SK-N-SH (cell line): ENCODE results near the gene EDEM3. TPM values are rescaled to one million over a fixed set of nuclear protein-coding genes. Genes with fewer than 3 reads are reported as not detected.

Source experiments
- CTCF ChIA-PET: fragments of 300-600, 350-600 bp; formaldehyde crosslinking; extraction: SDS; loops from one replicate; lab custom pipeline; 2021; lab: Yijun Ruan, JAX
- POLR2A ChIA-PET: fragments of 350-600 bp; sonication (Branson Sonifier 250); formaldehyde crosslinking; extraction: SDS; loops from one replicate; lab custom pipeline; 2020; ENCODE audit warnings: antibody characterized with exemption, inconsistent platforms; lab: Yijun Ruan, JAX
- DNase-seq: peaks from one replicate; pipeline ENCODE4 v3.0.0; 2012
- H2AFZ ChIP-seq: fragments of 200-600 bp; sonication (generic); 2 replicates; pipeline ENCODE4 v1.8.1; 2016; ENCODE audit warnings: antibody characterized with exemption, mild to moderate bottlenecking, low read depth
- H3F3A ChIP-seq: fragments of 200-600 bp; sonication (generic); replicated peaks from 2 replicates; pipeline ENCODE3; 2016; ENCODE audit warnings: antibody characterized with exemption, mild to moderate bottlenecking; ENCODE audit not compliant: insufficient read depth
- H3K27ac ChIP-seq, 2 experiments: fragments of 200-500 bp in 1 of 2; fragments of 200-600 bp in 1 of 2; sonication (Bioruptor generic) in 1 of 2; sonication (generic), shearing (Covaris generic) in 1 of 2; 2 replicates each; pipeline versions ENCODE4 v1.5.1 to v1.6.1; 2014 to 2016; ENCODE audit warnings: low read depth in 2 of 2, inconsistent platforms in 1 of 2, low read length in 1 of 2, mild to moderate bottlenecking in 1 of 2, mixed read lengths in 1 of 2
- H3K27me3 ChIP-seq: fragments of 200-600 bp; sonication (generic), shearing (Covaris generic); 2 replicates; pipeline ENCODE4 v1.6.1; 2016; ENCODE audit warnings: mixed run types; ENCODE audit not compliant: insufficient read depth
- H3K36me3 ChIP-seq, 2 experiments: fragments of 200-500 bp in 1 of 2; fragments of 200-600 bp in 1 of 2; sonication (Bioruptor generic) in 1 of 2; sonication (generic) in 1 of 2; replicated peaks in 1 of 2; 2 replicates each; pipeline versions ENCODE3 to v1.5.1; 2014 to 2016; ENCODE audit warnings: low read length in 1 of 2, mild to moderate bottlenecking in 1 of 2; ENCODE audit not compliant: insufficient read depth in 2 of 2, control insufficient read depth in 1 of 2
- H3K4me1 ChIP-seq, 2 experiments: fragments of 200-500 bp in 1 of 2; fragments of 200-600 bp in 1 of 2; sonication (Bioruptor generic) in 1 of 2; sonication (generic), shearing (Covaris generic) in 1 of 2; 2 replicates each; pipeline versions ENCODE4 v1.5.1 to v1.6.1; 2014 to 2016; ENCODE audit warnings: low read depth in 1 of 2, low read length in 1 of 2, mixed run types in 1 of 2; ENCODE audit not compliant: insufficient read depth in 2 of 2, control insufficient read depth in 1 of 2
- H3K4me2 ChIP-seq: fragments of 200-600 bp; sonication (generic), shearing (Covaris generic); 2 replicates; pipeline ENCODE4 v1.6.1; 2017; ENCODE audit warnings: mixed run types
- H3K4me3 ChIP-seq, 2 experiments: fragments of 200-500 bp in 1 of 2; fragments of 200-600 bp in 1 of 2; sonication (Bioruptor generic) in 1 of 2; sonication (generic), shearing (Covaris generic) in 1 of 2; 2 replicates each; pipeline versions ENCODE4 v1.5.1 to v1.8.1; 2014 to 2016; ENCODE audit warnings: low read depth in 2 of 2, inconsistent platforms in 1 of 2, low read length in 1 of 2, mild to moderate bottlenecking in 1 of 2, mixed read lengths in 1 of 2, moderate library complexity in 1 of 2
- H3K79me2 ChIP-seq: fragments of 200-600 bp; sonication (generic); 2 replicates; pipeline ENCODE4 v1.8.1; 2017; ENCODE audit warnings: mild to moderate bottlenecking; ENCODE audit not compliant: insufficient read depth
- H3K9ac ChIP-seq: fragments of 200-600 bp; sonication (generic); 2 replicates; pipeline ENCODE4 v1.6.1; 2017; ENCODE audit warnings: mixed run types
- H3K9me2 ChIP-seq: fragments of 200-600 bp; sonication (generic); 2 replicates; pipeline ENCODE4 v1.6.1; 2017; ENCODE audit warnings: mixed run types
- H3K9me3 ChIP-seq: fragments of 200-600 bp; sonication (generic); 2 replicates; pipeline ENCODE4 v1.6.1; 2017; ENCODE audit warnings: mixed run types, mild to moderate bottlenecking, moderate library complexity
- H4K20me1 ChIP-seq: fragments of 200-600 bp; sonication (generic); 2 replicates; pipeline ENCODE4 v1.6.1; 2017; ENCODE audit warnings: mild to moderate bottlenecking, mixed run types; ENCODE audit not compliant: insufficient read depth
- CHD2 ChIP-seq: fragments of 150-350 bp; IDR thresholded peaks from 2 replicates; pipeline ENCODE4 v1.6.1; 2018; ENCODE audit warnings: low read length; ENCODE audit not compliant: partially characterized antibody
- ELF1 ChIP-seq: IDR thresholded peaks from 2 replicates; pipeline ENCODE4 v1.4.0; 2012
- EP300 ChIP-seq, 2 experiments: IDR thresholded peaks; 2 replicates each; pipeline versions ENCODE4 v1.4.0 to v1.6.1; 2012; ENCODE audit warnings: borderline replicate concordance in 1 of 2, low read depth in 1 of 2, low read length in 1 of 2
- FOSL2 ChIP-seq: IDR thresholded peaks from 2 replicates; pipeline ENCODE4 v1.4.0; 2012; ENCODE audit warnings: low read depth, mild to moderate bottlenecking, moderate library complexity, borderline replicate concordance
- FOXM1 ChIP-seq: IDR thresholded peaks from 2 replicates; pipeline ENCODE4 v1.4.0; 2012; ENCODE audit warnings: low read depth, mild to moderate bottlenecking
- GABPA ChIP-seq: IDR thresholded peaks from 2 replicates; pipeline ENCODE4 v1.4.0; 2012; ENCODE audit warnings: low read depth, mild to moderate bottlenecking
- GATA2 ChIP-seq: sonication (generic); formaldehyde crosslinking; IDR thresholded peaks from 2 replicates; pipeline ENCODE4 v1.5.0; 2020; ENCODE audit warnings: mild to moderate bottlenecking, missing genetic modification reagents
- JUND ChIP-seq: IDR thresholded peaks from 2 replicates; pipeline ENCODE4 v1.4.0; 2012
- MEF2A ChIP-seq: IDR thresholded peaks from 2 replicates; pipeline ENCODE4 v1.4.0; 2012; ENCODE audit warnings: low read depth, borderline replicate concordance
- NFIC ChIP-seq: IDR thresholded peaks from 2 replicates; pipeline ENCODE4 v1.4.0; 2012; ENCODE audit warnings: borderline replicate concordance
- NRF1 ChIP-seq: IDR thresholded peaks from 2 replicates; pipeline ENCODE4 v1.6.1; 2012; ENCODE audit warnings: low read depth, mild to moderate bottlenecking, low read length
- POLR2AphosphoS5 ChIP-seq: IDR thresholded peaks from 2 replicates; pipeline ENCODE4 v1.6.1; 2012; ENCODE audit warnings: low read depth, low read length
- RAD21 ChIP-seq: IDR thresholded peaks from 2 replicates; pipeline ENCODE4 v1.6.1; 2012; ENCODE audit warnings: mild to moderate bottlenecking, low read length
- RCOR1 ChIP-seq: fragments of 150-350 bp; IDR thresholded peaks from 2 replicates; pipeline ENCODE4 v1.6.1; 2017; ENCODE audit warnings: antibody characterized with exemption, low read length
- SIN3A ChIP-seq: IDR thresholded peaks from 2 replicates; pipeline ENCODE4 v1.6.1; 2012; ENCODE audit warnings: low read depth, mild to moderate bottlenecking, low read length, moderate library complexity, borderline replicate concordance
- SMC3 ChIP-seq: IDR thresholded peaks from 2 replicates; pipeline ENCODE4 v1.6.1; 2012; ENCODE audit warnings: low read depth, low read length, improper control_type of control experiment
- TAF1 ChIP-seq: IDR thresholded peaks from 2 replicates; pipeline ENCODE4 v1.6.1; 2012; ENCODE audit warnings: low read depth, mild to moderate bottlenecking, low read length, moderate library complexity, borderline replicate concordance
- TCF12 ChIP-seq: IDR thresholded peaks from 2 replicates; pipeline ENCODE4 v1.4.0; 2012
- TEAD4 ChIP-seq: IDR thresholded peaks from 2 replicates; pipeline ENCODE4 v1.4.0; 2012; ENCODE audit warnings: mild to moderate bottlenecking, borderline replicate concordance; ENCODE audit not compliant: insufficient read depth
- YY1 ChIP-seq: IDR thresholded peaks from 2 replicates; pipeline ENCODE4 v1.4.0; 2012; ENCODE audit warnings: low read depth, mild to moderate bottlenecking
- WGBS: methylation state at CpG from one replicate; pipeline ENCODE4 v1.1.6; 2017; ENCODE audit warnings: low lambda C conversion rate; 5-methylcytosine and 5-hydroxymethylcytosine counted together
- polyA plus RNA-seq, 3 experiments: library from polyadenylated mRNA; depleted of rRNA; stranded (reverse); fragments of >200 nt; gene quantifications; 2 replicates each; pipeline ENCODE4 v1.2.3, GENCODE V29; 2012
- TF ChIP-seq, protein P1 (sequence below): fragments of 150-350 bp; IDR thresholded peaks from 2 replicates; pipeline ENCODE4 v1.6.1; 2017; ENCODE audit warnings: antibody characterized with exemption, low read length, low read depth, borderline replicate concordance
- TF ChIP-seq, protein P2 (sequence below): IDR thresholded peaks from 2 replicates; pipeline ENCODE4 v1.4.0; 2012; ENCODE audit warnings: low read depth
- TF ChIP-seq, protein P3 (sequence below): IDR thresholded peaks from 2 replicates; pipeline ENCODE4 v1.4.0; 2012; ENCODE audit warnings: low read depth, borderline replicate concordance
- TF ChIP-seq, protein P4 (sequence below): fragments of 200-600 bp; sonication (generic); IDR thresholded peaks from 2 replicates; pipeline ENCODE4 v1.6.1; 2017; ENCODE audit warnings: antibody characterized with exemption, mild to moderate bottlenecking, moderate library complexity
- TF ChIP-seq, protein P5 (sequence below): IDR thresholded peaks from 2 replicates; pipeline ENCODE4 v1.6.1; 2012; ENCODE audit warnings: mild to moderate bottlenecking, low read depth, low read length, moderate library complexity
- TF ChIP-seq, protein P6 (sequence below): IDR thresholded peaks from 2 replicates; pipeline ENCODE4; 2012

Gene EDEM3
- polyA plus RNA-seq, 1 of the 3 experiments (the other 2 are of a cell fraction): 28.6 TPM

DNA sequence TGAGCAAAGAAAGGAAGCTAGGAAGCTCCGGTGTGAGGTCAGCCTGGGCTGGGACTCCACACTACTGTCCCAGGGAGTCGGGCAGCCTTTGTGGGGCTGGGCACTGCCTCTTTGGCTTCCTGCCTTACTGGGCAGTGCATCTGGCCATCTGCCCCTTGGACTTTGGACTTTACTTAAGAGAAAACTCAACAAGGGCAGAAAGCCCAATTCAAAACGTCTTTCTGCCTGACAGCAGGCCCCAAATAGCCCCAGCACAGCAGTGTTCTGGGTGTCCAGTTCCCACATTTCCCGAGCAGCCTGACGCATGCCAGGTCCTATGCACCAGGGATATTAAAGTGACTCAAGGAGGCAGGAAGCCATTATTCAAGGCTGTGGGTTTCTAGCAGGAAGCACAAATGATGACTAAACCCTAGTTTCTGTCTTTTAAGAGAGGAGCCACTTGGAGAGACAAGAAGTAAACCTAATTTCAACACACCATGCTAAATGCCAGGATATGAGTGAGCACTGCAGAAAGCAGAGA lies 37.9 kb upstream of the EDEM3 start:
- peak overlapping the region; percentile 71 for H3K4me2 ChIP-seq
- H4K20me1 ChIP-seq: no peaks in the 10 kb centered on the region
- WGBS: 5% methylated on average over 5 of the region's 5 CpGs
- POLR2A ChIA-PET: no interaction called here
- peak overlapping the region; percentile 78 to 99 for H3K27ac ChIP-seq
- H2AFZ ChIP-seq: peak overlapping the region; percentile 57; the same call in 1 of the 2 replicates
- peaks cover 11 to 27% of the 10 kb centered on the region in 2 experiments for H3K4me1 ChIP-seq
- H3K79me2 ChIP-seq: no peaks in the 10 kb centered on the region
- peak overlapping the region; percentile 76 for H3K9ac ChIP-seq
- H3K9me2 ChIP-seq: no peaks in the 10 kb centered on the region
- peak overlapping the region in 1 of 2 experiments; percentile 40; a peak in 2 of 4 replicates for H3K4me3 ChIP-seq
- H3K36me3 ChIP-seq: peaks cover 0 to 17% of the 10 kb centered on the region in 2 experiments
- H3F3A ChIP-seq: peaks cover 28% of the 10 kb centered on the region
- DNase-seq: no peak
- CTCF ChIA-PET: interaction anchor here (2.8 to 3.9 kb wide), 2 partner anchors 14 to 378 kb away, joined by 14 to 16 read pairs; no protein-coding TSS in a partner anchor
- H3K27me3 ChIP-seq: no peaks in the 10 kb centered on the region
- H3K9me3 ChIP-seq: no peaks in the 10 kb centered on the region
- TF ChIP-seq, protein P1, sequence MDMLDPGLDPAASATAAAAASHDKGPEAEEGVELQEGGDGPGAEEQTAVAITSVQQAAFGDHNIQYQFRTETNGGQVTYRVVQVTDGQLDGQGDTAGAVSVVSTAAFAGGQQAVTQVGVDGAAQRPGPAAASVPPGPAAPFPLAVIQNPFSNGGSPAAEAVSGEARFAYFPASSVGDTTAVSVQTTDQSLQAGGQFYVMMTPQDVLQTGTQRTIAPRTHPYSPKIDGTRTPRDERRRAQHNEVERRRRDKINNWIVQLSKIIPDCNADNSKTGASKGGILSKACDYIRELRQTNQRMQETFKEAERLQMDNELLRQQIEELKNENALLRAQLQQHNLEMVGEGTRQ: no peak
- TF ChIP-seq MEF2A (peak; percentile 66), TAF1 (peak; percentile 37; the same call in 1 of the 2 replicates), CHD2 (no peak), POLR2AphosphoS5 (peak; percentile 90; the same call in 1 of the 2 replicates), SMC3 (no peak), GABPA (peak; percentile 41; the same call in 1 of the 2 replicates), SIN3A (peak; percentile 97), EP300 (IDR thresholded peaks at IDR 0.05; ENCODE audit: borderline replicate concordance in 1 of 2, low read depth in 1 of 2, low read length in 1 of 2) (peak; percentile 90 to 99), JUND (peak; percentile 98), RCOR1 (no peak), NRF1 (0 out of 2 replicates have a peak, but pooled peaks have one; percentile 20), FOXM1 (peak; percentile 96), FOSL2 (peak; percentile 95), TEAD4 (peak; percentile 97), TCF12 (peak; percentile 99), YY1 (peak; percentile 81; the same call in 1 of the 2 replicates), GATA2 (no peak), NFIC (peak; percentile 91), ELF1 (peak; percentile 64; the same call in 1 of the 2 replicates), RAD21 (no peak)
- TF ChIP-seq, protein P2, sequence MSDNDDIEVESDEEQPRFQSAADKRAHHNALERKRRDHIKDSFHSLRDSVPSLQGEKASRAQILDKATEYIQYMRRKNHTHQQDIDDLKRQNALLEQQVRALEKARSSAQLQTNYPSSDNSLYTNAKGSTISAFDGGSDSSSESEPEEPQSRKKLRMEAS: peak; percentile 90
- TF ChIP-seq, protein P3, sequence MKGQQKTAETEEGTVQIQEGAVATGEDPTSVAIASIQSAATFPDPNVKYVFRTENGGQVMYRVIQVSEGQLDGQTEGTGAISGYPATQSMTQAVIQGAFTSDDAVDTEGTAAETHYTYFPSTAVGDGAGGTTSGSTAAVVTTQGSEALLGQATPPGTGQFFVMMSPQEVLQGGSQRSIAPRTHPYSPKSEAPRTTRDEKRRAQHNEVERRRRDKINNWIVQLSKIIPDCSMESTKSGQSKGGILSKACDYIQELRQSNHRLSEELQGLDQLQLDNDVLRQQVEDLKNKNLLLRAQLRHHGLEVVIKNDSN: 0 out of 2 replicates have a peak, but pooled peaks have one; percentile 36
- TF ChIP-seq, protein P4, sequence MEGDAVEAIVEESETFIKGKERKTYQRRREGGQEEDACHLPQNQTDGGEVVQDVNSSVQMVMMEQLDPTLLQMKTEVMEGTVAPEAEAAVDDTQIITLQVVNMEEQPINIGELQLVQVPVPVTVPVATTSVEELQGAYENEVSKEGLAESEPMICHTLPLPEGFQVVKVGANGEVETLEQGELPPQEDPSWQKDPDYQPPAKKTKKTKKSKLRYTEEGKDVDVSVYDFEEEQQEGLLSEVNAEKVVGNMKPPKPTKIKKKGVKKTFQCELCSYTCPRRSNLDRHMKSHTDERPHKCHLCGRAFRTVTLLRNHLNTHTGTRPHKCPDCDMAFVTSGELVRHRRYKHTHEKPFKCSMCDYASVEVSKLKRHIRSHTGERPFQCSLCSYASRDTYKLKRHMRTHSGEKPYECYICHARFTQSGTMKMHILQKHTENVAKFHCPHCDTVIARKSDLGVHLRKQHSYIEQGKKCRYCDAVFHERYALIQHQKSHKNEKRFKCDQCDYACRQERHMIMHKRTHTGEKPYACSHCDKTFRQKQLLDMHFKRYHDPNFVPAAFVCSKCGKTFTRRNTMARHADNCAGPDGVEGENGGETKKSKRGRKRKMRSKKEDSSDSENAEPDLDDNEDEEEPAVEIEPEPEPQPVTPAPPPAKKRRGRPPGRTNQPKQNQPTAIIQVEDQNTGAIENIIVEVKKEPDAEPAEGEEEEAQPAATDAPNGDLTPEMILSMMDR: no peak
- TF ChIP-seq, protein P5, sequence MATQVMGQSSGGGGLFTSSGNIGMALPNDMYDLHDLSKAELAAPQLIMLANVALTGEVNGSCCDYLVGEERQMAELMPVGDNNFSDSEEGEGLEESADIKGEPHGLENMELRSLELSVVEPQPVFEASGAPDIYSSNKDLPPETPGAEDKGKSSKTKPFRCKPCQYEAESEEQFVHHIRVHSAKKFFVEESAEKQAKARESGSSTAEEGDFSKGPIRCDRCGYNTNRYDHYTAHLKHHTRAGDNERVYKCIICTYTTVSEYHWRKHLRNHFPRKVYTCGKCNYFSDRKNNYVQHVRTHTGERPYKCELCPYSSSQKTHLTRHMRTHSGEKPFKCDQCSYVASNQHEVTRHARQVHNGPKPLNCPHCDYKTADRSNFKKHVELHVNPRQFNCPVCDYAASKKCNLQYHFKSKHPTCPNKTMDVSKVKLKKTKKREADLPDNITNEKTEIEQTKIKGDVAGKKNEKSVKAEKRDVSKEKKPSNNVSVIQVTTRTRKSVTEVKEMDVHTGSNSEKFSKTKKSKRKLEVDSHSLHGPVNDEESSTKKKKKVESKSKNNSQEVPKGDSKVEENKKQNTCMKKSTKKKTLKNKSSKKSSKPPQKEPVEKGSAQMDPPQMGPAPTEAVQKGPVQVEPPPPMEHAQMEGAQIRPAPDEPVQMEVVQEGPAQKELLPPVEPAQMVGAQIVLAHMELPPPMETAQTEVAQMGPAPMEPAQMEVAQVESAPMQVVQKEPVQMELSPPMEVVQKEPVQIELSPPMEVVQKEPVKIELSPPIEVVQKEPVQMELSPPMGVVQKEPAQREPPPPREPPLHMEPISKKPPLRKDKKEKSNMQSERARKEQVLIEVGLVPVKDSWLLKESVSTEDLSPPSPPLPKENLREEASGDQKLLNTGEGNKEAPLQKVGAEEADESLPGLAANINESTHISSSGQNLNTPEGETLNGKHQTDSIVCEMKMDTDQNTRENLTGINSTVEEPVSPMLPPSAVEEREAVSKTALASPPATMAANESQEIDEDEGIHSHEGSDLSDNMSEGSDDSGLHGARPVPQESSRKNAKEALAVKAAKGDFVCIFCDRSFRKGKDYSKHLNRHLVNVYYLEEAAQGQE: peak; percentile 69
- TF ChIP-seq, protein P6, sequence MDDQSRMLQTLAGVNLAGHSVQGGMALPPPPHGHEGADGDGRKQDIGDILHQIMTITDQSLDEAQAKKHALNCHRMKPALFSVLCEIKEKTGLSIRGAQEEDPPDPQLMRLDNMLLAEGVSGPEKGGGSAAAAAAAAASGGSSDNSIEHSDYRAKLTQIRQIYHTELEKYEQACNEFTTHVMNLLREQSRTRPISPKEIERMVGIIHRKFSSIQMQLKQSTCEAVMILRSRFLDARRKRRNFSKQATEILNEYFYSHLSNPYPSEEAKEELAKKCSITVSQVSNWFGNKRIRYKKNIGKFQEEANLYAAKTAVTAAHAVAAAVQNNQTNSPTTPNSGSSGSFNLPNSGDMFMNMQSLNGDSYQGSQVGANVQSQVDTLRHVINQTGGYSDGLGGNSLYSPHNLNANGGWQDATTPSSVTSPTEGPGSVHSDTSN: peak; percentile 98
